Muscle of arm (tissue), 12 donors: ENCODE results near the gene SOX13. TPM values are rescaled to one million over a fixed set of nuclear protein-coding genes. Genes with fewer than 3 reads are reported as not detected.

Experiments
- DNase-seq: peaks from one replicate; pipeline ENCODE4 v3.0.0-alpha.2; 2013
- polyA plus RNA-seq, 12 donors: library from polyadenylated mRNA; unstranded; fragments of 120-200 nt; gene quantifications; one replicate each; pipeline ENCODE4 v1.2.1, GENCODE V29; 2013; ENCODE audit not compliant: insufficient read length in 12 of 12

The SOX13 gene
- polyA plus RNA-seq, 12 donors = 14.6 to 31.9 (median 19.4) TPM; not detected in 1

DNA sequence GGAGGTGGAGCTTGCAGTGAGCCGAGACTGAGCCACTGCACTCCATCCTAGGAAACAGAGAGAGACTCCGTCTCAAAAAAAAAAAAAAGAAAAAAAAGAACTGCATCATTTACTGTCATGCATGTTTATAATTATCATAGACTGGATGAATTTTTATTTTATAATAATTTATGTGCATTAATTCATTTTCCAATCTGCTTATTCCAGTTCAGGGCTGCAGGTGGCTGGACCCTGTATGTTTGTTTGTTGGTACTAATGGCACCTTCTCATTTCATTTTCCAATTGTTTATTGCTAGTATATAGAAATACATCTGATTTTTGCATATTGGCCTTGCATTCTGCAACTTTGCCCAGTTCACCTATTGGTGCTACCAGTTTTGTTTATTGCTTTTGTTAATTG is 19.0 kb upstream of the SOX13 start:
- DNase-seq = no peak

DNA sequence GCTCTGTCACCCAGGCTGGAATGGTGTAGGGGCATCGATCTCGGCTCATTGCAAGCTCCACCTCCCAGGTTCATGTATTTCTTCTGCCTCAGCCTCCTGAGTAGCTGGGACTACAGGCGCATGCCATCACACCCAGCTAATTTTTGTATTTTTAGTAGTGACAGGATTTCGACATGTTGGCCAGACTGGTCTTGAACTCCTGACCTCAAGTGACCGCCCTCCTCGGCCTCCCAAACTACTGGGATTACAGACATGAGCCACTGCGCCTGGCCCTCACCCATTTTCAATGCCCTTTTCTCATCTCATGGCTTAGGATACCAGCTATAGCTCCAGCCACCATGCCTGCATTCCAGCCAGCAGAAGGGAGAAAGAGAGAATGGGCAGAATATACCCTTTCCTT is 12.9 kb upstream of the SOX13 start:
- no peak for DNase-seq

DNA sequence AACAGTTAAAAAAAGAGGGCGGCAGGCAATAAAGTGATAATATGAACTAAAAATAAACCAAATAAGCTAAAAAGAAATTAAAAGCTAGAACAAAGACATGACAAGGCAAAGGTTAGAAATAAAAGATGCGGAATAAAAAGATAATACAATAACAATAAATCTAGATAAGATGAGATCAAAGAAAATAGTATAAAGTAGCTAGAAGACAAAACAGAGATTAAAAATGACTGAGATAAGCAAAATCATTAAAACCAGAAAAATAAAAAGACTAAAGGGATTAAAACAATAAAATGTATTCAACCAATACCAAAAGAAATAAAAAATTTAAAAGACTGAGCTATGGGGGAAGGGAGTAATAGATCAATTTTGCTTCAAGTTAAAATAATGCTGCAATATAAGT is 10.8 kb upstream of the SOX13 start:
- no peak for DNase-seq

DNA sequence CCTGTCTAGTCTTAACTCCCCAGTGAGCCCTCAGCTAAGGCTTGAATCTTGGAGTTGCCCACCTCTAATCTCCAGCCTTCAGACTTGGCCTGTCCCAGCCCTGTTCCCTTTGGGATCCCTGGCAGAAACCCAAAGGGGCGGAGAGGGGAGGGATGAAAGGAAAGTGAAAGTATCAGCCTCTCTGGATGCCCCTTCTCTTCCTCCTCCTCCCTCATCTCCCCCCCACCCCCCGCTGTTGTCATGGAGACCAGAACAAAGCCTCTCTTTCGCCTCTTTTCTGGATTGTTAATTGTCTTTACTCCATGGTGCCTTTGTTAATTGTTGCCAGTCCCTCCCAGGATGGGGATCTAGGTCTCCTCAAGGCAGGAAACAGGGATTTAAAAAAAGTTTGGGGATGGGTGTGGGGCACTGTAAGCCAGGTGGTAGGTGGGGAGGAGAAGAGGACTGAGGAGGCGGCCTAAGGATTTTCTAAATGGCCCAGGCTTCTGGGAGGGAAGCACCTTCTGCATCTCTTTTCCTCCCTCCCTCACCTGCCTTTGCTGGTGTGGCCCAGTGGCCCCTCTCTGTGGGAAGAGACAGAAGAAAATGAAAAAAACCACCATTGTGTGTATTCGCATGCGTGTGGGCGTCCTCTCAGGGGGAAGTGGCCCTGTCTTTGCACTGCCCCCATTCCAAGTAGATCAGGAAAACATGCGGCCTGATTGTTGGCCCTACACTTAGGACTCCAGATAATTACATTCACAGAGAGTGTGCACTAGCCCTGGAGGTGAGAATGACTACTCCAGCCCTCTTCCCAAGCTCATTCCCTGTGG is 7.5 kb upstream of the SOX13 start:
- no peak for DNase-seq

DNA sequence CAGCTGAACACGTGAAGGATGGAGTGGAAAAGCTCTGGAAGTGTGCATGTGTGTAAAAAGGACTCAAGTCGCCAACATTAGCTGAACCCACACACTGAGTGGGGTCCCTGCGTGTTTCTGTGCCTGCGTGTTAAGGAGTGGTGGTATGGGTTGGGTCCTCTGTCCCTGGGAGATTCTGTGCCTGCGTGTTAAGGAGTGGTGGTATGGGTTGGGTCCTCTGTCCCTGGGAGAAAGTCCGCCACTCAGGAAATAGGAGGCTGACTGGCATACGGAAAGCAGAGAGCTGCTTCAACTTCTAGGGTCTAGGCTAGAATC is 7.0 kb upstream of the SOX13 start:
- DNase-seq = no peak

DNA sequence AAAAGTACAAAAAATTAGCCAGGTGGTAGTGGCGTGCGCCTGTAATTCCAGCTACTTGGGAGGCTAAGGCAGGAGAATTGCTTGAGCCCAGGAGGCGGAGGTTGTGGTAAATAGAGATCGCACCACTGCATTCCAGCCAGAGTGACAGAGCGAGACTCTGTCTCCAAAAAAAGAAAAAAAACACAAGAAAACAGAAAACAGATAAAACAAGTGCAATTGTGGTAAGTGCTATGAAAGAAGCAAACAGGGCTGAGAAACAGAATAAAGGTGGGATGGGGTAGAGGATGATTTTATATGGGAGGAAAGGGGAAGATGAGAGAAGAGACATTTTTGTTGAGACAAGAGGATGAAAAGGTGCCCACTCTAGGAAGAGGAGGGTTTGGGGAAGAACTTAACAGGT is 5.0 kb upstream of the SOX13 start:
- no peak for DNase-seq

DNA sequence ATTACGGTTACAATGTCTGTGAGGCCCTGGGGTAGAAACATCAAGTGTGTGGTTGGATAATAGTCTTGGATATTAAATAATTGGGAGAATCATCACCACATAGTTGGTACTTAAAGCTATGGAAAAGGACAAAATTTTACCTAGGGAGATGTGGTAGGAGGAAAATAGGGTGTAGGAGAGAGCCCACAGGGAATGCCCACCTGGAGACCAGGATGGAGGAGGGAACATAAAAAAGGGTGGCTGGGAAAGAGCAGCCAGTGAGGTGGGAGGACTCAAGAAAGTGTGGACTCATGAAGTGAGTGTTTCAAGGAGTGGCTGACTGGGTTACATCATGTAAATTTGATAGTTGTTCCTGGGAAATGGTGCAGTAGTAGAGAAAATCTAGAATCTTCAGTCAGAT is 3.0 kb upstream of the SOX13 start:
- no peak for DNase-seq

DNA sequence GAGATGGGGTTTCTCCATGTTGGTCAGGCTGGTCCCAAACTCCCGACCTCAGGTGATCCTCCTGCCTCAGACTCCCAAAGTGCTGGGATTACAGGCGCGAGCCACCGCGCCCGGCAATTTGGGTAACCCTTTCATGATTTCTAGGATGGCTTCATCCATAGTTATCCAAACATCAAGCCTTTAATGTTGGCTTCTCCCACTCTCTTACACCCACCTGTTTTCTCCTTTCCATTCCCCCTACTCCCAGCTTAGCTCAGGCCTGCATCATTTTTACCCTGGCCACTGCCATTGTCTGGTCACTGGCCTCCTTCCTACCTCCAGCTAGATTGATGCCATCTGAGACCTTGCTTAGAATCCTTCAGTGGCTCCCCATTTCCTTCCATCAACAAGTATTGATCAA is 2.0 kb upstream of the SOX13 start:
- DNase-seq = no peak

DNA sequence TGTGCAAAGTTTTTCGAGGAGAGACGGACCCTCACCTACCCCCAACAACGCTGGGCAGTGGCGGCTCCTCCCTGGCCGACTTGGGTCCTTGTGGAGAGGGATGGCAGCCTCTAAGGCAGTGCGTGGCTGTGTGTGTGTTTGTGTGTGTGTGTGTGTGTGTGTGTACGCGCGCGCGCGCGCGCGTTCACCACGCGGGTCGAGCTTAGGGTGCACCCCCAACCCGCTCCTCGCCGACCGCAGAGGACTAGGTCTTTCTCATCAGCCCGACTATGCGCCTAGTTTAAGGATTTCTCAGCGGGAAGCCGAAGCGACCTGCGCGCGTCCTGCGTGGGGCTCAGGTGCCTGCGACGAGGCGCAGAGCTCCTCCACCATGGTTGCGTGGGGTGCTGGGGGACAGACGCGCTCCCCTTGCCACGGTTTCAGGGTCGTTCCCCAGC is 940 bp downstream of the SOX13 start:
- no peak for DNase-seq

DNA sequence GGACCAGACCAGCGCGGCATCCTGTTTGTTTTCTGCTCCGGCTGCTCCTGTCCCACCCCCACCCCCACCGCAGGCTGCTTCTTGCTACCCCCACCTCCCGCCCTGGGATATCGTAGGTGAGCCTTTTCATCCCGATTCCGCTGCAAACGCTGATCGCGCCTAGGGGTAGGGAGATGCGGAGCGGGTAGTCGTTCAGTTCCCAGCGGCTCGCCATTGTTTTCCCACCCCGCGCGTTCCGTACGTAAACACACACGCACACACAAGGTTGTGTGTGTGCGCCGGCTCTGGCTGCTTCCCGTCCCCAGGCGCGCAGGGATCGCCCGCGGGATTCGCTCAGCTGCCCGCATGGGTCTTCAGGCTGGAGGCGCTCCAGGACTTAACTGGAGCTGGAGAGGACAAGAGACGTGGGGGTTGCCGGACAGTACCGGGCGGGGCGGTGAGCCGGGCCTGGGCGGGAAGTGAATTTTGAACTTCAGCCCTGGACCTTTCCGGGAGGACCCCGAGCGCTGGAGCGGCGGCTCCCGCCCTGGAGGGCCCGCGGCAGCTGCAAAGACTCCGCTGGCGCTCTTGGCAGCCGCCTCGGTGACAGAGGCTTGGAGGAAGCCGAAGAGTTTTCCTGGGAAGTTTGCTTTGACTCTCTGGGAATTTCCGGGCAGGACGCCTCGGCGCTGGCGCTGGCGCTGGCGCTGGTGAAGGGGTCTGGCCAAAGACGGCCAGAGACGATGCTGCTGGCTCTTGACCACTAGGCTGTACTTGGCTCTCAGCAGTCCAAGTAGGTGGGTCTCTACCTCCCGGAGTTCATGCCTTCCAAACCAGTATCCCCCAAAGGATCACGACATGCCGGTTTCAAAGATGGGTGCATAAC is 1.6 kb downstream of the SOX13 start:
- peak; percentile 60 for DNase-seq

DNA sequence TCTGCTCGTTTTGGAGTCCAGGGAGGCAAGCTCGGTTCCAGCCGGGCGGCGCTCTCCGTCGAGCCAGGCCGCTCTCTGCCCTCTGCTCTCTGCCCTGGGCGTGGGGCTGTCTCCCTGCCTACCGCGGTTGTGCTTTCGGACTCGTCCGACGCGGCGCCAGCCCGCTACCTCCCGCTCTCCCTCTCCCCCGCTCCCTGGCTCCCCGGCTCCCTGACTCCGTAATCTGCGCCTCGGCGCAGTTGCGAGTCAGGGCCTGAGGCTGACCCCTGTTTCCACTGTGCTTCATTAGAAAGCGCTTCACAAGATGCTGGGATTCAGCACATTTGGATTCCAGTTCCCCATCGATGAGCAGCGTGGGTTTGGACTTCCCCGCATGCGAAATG is 2.2 kb downstream of the SOX13 start:
- no peak for DNase-seq

DNA sequence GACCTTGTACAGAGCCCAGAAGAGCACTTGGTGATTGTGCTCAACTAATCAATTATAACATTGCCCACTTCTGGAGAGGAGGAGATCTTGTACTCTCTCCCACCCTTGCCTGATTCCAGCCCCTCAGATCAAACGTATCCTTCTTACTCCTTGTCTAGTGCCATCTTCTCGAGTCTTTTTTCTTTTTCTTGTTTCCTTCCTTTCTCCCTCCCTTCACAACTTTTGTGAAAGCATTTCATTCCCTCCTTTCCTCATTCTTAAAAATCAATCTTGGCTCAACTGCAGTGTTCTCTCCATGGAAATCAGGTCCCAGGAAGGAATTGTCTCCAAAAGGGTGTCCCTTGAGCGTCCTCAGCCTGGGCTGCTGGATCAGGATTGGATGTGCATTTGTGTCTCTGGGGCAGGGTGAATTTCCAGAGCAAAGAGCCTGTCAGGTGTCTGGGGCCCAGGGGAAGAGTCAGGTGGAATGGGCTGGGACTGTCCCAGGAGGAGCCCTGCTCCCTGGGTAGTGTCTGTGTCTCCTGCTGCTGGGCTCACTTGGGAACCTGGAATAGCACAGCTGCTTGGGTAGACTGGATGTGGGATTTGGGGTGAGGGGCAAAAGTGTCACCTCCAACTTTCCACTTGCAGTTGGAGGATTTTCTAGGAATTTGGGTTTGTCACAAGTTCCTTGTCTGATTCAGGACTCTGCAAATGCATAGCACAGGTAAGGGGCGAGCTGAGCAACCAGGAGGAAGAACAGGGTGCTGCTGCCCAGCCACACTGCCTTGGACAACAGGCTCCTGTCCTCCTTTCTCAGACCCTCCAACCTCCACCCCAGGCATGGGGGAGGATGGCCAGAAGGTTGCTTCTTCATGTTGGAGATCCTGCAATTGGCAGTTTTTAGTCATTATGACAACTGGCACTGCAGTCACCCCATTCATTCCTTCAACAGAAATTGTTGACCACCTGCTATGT is 3.3 kb downstream of the SOX13 start:
- no peak for DNase-seq

DNA sequence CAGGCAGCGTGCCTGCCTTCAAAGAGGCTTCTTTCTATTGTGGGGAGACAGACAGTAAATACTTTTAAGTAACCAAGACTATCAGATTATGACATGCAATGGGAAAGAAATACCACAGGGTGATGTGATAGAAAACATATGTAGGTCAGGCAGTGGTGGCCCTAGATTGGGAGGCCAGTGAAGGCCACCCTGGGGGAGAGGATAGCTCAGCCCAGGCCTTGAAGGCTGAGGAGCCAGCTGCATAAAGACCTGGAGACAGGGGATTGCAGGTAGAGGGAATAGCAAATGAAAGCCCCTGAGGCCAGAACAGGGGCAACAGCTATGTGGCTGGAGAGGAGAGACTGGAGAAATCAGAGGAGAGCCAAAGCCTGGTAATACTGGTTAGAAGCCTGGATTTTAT is 4.0 kb downstream of the SOX13 start:
- no peak for DNase-seq

DNA sequence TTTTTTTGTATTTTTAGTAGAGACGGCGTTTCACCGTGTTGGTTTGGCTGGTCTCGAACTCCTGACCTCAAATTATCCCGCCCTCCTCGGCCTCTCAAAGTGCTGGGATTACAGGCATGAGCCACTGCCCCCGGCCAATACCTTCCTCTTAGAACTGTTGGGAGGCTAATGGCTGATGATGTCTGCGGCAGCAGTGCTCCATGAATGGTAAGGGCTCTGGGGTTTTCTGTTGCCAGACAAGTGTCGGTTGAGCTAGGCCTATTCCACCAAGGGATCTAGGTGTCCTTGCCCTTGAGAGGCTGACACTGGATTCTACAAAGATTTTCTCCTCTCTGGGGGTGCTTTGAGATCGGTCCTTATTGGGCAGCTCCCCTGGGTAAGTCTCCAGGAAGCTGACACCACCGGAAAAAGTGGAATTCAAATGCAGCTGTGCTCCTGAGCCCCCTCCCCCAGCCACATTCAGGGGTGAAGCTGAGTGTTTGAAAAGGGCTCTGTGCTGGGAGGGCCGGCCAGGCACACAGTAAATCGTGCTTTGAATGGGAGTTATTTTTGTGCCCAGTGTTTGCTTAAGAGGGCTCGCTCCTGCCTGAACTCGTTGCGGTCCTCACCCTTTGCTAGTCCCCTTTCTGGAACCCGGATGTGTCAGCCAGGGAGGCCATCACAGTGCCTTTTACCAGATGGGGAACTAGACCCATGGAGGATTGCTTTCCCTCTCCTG is 5.2 kb downstream of the SOX13 start:
- no peak for DNase-seq

DNA sequence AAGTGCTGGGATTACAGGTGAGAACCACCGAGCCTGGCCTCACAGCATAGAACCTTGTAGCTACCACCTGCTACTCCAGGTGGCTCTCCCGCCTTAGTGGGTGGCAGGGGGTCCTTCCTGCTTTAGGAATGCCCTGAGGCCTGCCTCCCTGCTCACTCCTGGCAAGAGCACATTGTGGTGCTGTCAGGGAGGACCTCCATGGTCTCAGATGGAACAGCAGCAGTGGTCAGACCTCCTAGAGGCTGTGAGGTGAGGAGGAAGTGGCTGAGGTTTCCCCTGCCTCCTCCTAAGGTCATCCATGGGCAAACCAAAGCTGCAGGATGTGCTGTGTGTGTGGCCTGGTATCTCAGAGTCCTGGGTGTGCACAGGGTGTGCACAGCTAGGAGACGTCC is 6.7 kb downstream of the SOX13 start:
- DNase-seq = no peak

DNA sequence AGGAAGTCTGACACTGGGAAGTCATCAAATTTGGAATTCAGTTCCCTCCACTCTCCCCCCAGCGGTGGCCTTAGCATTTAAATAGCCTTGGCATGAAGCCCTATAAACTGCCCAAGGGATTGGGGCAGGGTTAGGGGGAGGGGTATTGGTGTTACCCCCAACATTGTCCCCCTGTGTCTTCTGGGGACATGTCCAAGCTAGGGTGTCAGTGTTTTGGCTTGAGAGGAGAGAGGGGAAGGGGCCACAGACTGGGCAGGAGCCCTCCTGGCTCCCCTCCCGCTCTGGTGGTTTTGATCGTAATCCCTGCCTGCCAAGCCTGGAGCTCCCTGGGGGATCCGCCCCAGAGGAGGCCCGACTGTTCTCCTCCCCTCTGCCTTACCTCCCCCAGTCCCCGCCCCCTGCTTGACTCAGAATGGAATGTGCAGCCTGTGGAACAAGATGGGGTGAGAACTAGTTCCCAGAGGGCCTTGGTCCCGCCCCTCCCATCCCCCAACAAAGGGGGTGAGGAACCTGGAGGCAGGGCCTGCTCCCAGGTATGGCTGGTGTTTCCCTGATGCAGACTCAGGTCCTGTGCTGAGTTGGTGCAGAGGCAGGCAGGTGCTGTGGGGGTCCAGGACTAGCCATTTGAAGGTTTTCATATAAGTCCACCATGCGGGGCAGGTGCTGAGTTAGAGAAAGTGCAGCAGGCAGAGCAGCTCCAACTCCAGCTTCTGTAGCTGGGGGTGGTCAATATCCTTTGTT is 7.4 kb downstream of the SOX13 start:
- DNase-seq = no peak

DNA sequence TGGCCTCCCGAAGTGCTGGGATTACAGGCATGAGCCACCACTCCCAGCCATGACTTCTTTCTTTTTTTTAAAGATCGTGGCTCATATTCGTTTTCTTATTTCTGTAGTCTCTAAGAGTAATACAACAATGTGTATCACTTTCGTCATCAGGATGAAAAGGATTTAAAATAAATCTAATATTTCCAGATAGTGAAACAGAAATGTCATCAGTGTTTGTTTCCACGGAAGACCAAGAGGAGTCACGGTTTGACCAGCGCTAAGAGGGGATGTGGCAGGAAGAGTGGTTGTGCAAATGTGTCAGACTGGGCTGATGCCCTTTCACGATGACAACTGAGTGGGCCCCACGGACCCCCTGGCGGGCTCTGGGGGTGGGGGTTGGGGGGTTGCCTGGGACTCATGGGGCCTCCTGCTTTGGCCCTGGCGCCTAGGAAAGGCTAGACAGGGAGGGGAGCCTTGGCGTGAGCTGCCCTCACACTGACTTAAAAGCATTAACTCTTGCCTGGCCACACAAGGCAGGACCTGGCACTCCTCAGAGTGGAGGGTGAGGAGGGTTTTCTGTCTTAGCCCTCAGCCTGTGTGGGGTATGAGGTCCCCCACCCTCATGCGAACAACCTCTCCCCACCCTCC is 8.4 kb downstream of the SOX13 start:
- DNase-seq = no peak

DNA sequence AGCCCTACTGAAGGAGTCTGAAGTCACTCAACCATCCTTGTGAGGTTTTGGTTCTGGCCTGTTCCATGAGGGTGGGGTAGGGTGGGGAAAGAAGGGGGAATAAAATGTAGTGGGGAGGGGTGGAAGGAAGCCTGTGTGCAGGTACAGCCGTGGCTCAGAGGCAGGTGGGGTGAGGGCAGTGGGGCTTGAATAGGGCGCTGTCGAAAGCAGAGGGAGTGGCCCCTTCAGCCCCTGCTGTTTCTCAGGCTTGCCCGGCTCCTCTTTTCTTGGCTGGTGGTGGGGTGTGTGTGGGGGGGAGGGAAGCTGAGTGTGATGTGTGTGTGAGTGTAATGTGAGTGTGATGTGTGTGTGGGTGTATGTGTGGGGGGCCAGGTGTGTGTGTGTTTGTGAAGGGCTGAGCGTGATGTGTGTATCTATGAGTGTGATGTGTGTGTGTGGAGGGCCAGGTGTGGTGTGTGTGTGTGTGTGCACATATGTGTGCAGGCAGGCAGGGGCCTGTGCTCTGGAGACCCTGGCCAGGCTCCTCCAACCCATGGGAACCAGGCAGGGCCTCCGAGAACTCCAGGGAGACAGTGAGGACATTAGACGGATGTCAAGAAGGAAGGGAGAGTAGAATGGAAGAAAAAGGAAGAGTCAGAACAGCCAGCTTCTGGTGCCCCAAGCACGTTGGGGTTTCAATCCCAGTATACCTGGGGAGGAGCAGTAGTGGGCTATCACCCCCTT is 9.0 kb downstream of the SOX13 start:
- no peak for DNase-seq

DNA sequence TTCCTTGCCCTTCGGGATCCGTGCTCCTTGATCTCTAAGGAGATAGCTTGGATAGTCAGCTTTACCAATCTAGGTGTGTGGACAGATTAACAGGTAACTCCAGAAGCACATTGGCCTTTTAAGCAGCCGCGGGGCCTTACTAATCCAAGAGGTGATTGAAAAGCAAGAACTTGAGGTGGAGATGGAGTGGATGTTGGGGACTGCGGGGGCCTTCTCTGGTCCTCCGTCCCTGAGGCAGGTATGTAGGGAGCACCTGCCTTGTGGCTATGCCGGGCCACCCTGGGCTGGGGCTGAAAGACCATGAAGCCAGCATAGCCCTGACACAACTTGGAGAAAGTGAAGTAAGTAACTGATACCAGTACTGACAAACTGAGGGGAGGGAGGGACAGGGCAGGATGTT is 10.6 kb downstream of the SOX13 start:
- DNase-seq = no peak
